H9 (cell line): ENCODE results near the gene GSTM1. TPM values are rescaled to one million over a fixed set of nuclear protein-coding genes. Genes with fewer than 3 reads are reported as not detected.
"Not testable (repeated sequence)": the region's sequence is repeated elsewhere in the genome, so short reads cannot be mapped to it uniquely, and the experiment has no call there.

Experiments
- DNase-seq: peaks from one replicate; pipeline ENCODE4 v3.0.0-alpha.2; 2017
- H2AFZ ChIP-seq: one replicate; pipeline ENCODE4 v1.6.1; 2013; ENCODE audit warnings: mild to moderate bottlenecking, low read length, control low read depth, moderate library complexity
- H2AK5ac ChIP-seq: 2 replicates; pipeline ENCODE4 v1.6.1; 2013; ENCODE audit warnings: low read length, control low read depth, mixed read lengths; ENCODE audit not compliant: insufficient read length
- H2BK120ac ChIP-seq: one replicate; pipeline ENCODE4 v1.6.1; 2013; ENCODE audit warnings: low read depth, mild to moderate bottlenecking, low read length, control low read depth, inconsistent platforms; ENCODE audit not compliant: poor library complexity, severe bottlenecking
- H2BK12ac ChIP-seq: 2 replicates; pipeline ENCODE4 v1.6.1; 2013; ENCODE audit warnings: low read length, control low read depth, mixed read lengths, low read depth; ENCODE audit not compliant: insufficient read length
- H2BK15ac ChIP-seq: 2 replicates; pipeline ENCODE4 v1.6.1; 2013; ENCODE audit warnings: low read depth, low read length, control low read depth
- H2BK20ac ChIP-seq: one replicate; pipeline ENCODE4 v1.6.1; 2013; ENCODE audit warnings: low read depth, mild to moderate bottlenecking, low read length, control low read depth, inconsistent platforms; ENCODE audit not compliant: poor library complexity, severe bottlenecking
- H2BK5ac ChIP-seq: 2 replicates; pipeline ENCODE4 v1.6.1; 2013; ENCODE audit warnings: low read length, control low read depth, mixed read lengths; ENCODE audit not compliant: insufficient read length
- H3K14ac ChIP-seq: 2 replicates; pipeline ENCODE4 v1.6.1; 2013; ENCODE audit warnings: low read length, control low read depth; ENCODE audit not compliant: insufficient read depth
- H3K18ac ChIP-seq: 2 replicates; pipeline ENCODE4 v1.6.1; 2013; ENCODE audit warnings: low read depth, mild to moderate bottlenecking, mixed read lengths, low read length, control low read depth; ENCODE audit not compliant: insufficient read length
- H3K23ac ChIP-seq: 2 replicates; pipeline ENCODE4 v1.6.1; 2013; ENCODE audit warnings: low read length, control low read depth, mixed read lengths, low read depth; ENCODE audit not compliant: insufficient read length
- H3K23me2 ChIP-seq: 2 replicates; pipeline ENCODE4 v1.6.1; 2013; ENCODE audit warnings: low read depth, mild to moderate bottlenecking, mixed read lengths, low read length, control low read depth; ENCODE audit not compliant: insufficient read length, poor library complexity, severe bottlenecking
- H3K27ac ChIP-seq: 2 replicates; pipeline ENCODE4 v1.5.1; 2013; ENCODE audit warnings: low read length, control low read depth, mixed read lengths, low read depth; ENCODE audit not compliant: insufficient read length
- H3K27me3 ChIP-seq: 2 replicates; pipeline ENCODE4 v1.6.1; 2013; ENCODE audit warnings: low read length, control low read depth, inconsistent platforms; ENCODE audit not compliant: insufficient read depth
- H3K4ac ChIP-seq: 2 replicates; pipeline ENCODE4 v1.6.1; 2013; ENCODE audit warnings: low read depth, mild to moderate bottlenecking, control low read depth, inconsistent platforms, low read length, moderate library complexity
- H3K4me1 ChIP-seq: 2 replicates; pipeline ENCODE4 v1.6.1; 2013; ENCODE audit warnings: low read length, control low read depth, inconsistent platforms; ENCODE audit not compliant: insufficient read depth
- H3K4me2 ChIP-seq: 2 replicates; pipeline ENCODE4 v1.6.1; 2013; ENCODE audit warnings: low read length, control low read depth, mixed read lengths; ENCODE audit not compliant: insufficient read length, insufficient read depth
- H3K56ac ChIP-seq: 2 replicates; pipeline ENCODE4 v1.6.1; 2013; ENCODE audit warnings: low read depth, mild to moderate bottlenecking, mixed read lengths, low read length, control low read depth; ENCODE audit not compliant: insufficient read length
- H3K79me1 ChIP-seq: 2 replicates; pipeline ENCODE4 v1.6.1; 2013; ENCODE audit warnings: low read depth, mild to moderate bottlenecking, moderate library complexity, low read length, control low read depth, inconsistent platforms; ENCODE audit not compliant: insufficient read depth, poor library complexity, severe bottlenecking
- H3K79me2 ChIP-seq: 2 replicates; pipeline ENCODE4 v1.6.1; 2013; ENCODE audit warnings: low read length, control low read depth, inconsistent platforms; ENCODE audit not compliant: insufficient read depth
- H3K9ac ChIP-seq: 2 replicates; pipeline ENCODE4 v1.6.1; 2013; ENCODE audit warnings: low read length, control low read depth, mixed read lengths; ENCODE audit not compliant: insufficient read length; ENCODE audit errors: extremely low read depth
- H3K9me3 ChIP-seq: one replicate; pipeline ENCODE4 v1.6.1; 2013; ENCODE audit warnings: low read depth, low read length, inconsistent platforms; ENCODE audit not compliant: control insufficient read depth
- H3T11ph ChIP-seq: one replicate; pipeline ENCODE4 v1.6.1; 2013; ENCODE audit warnings: mild to moderate bottlenecking, low read length, control low read depth, inconsistent platforms
- H4K20me1 ChIP-seq: one replicate; pipeline ENCODE4 v1.6.1; 2013; ENCODE audit not compliant: control insufficient read depth, insufficient read length, insufficient read depth
- H4K5ac ChIP-seq: 2 replicates; pipeline ENCODE4 v1.6.1; 2013; ENCODE audit warnings: low read depth, mild to moderate bottlenecking, mixed read lengths, low read length, control low read depth; ENCODE audit not compliant: insufficient read length
- H4K8ac ChIP-seq: replicated peaks from 2 replicates; pipeline ENCODE4 v1.6.1; 2013; ENCODE audit warnings: low read length, control low read depth, mixed read lengths, low read depth; ENCODE audit not compliant: insufficient read length
- H4K91ac ChIP-seq: 2 replicates; pipeline ENCODE4 v1.6.1; 2013; ENCODE audit warnings: low read depth, mild to moderate bottlenecking, moderate library complexity, mixed read lengths, low read length, control low read depth; ENCODE audit not compliant: insufficient read length
- H3K27ac Mint-ChIP-seq, 3 experiments: 2 replicates in 2 of 3; 3 replicates in 1 of 3; pipeline ENCODE4 v1.8.0; 2020 to 2021; ENCODE audit warnings: mixed read lengths in 3 of 3, mild to moderate bottlenecking in 1 of 3, moderate library complexity in 1 of 3
- H3K27me3 Mint-ChIP-seq: 2 replicates; pipeline ENCODE4 v1.8.0; 2021; ENCODE audit warnings: low read depth, mild to moderate bottlenecking, moderate library complexity, mixed read lengths
- H3K36me3 Mint-ChIP-seq, 3 experiments: 2 replicates in 2 of 3; 3 replicates in 1 of 3; pipeline ENCODE4 v1.8.0; 2020 to 2021; ENCODE audit warnings: low read depth in 3 of 3, mixed read lengths in 3 of 3; ENCODE audit not compliant: insufficient read depth in 1 of 3
- H3K4me1 Mint-ChIP-seq, 2 experiments: 2 replicates each; pipeline ENCODE4 v1.8.0; 2020; ENCODE audit warnings: mixed read lengths in 2 of 2
- H3K4me3 Mint-ChIP-seq, 2 experiments: 2 replicates in 1 of 2; 3 replicates in 1 of 2; pipeline ENCODE4 v1.8.0; 2020 to 2021; ENCODE audit warnings: mild to moderate bottlenecking in 2 of 2, mixed read lengths in 2 of 2, moderate library complexity in 1 of 2
- H3K9me3 Mint-ChIP-seq, 2 experiments: 2 replicates in 1 of 2; 3 replicates in 1 of 2; pipeline ENCODE4 v1.8.0; 2020; ENCODE audit warnings: mild to moderate bottlenecking in 2 of 2, mixed read lengths in 2 of 2, moderate library complexity in 1 of 2
- CTCF ChIP-seq: fragments of 200-600 bp; sonication (generic); conservative IDR thresholded peaks from 3 replicates; pipeline ENCODE4 v1.8.0; 2021; ENCODE audit warnings: antibody characterized with exemption, mild to moderate bottlenecking
- WGBS: extraction: QIAGEN DNeasy Blood & Tissue Kit; methylation state at CpG from one replicate; pipeline ENCODE4 v1.1.7; 2013; ENCODE audit warnings: missing lambda C conversion rate, low lambda C conversion rate, mixed read lengths; ENCODE audit not compliant: insufficient read length; ENCODE audit errors: extremely low coverage; 5-methylcytosine and 5-hydroxymethylcytosine counted together
- total RNA-seq: library from RNA; stranded (reverse); gene quantifications from 2 replicates; pipeline ENCODE4 v1.2.1, GENCODE V29; 2021

Gene GSTM1
- total RNA-seq, 1 experiment from 2014 or later = 19.5 TPM

GRCh38 chr1:109697066-109697465, 9.4 kb downstream of the GSTM1 start:
- no peaks in the 10 kb centered on the region for H3K27me3 Mint-ChIP-seq
- Histone ChIP-seq H2BK15ac (no peak overlapping the region), H2BK20ac (no peak overlapping the region), H2AK5ac (no peak overlapping the region), H3K56ac (no peak overlapping the region), H3T11ph (no peak overlapping the region), H2AFZ (no peak overlapping the region), H3K27ac (no peak overlapping the region), H3K79me1 (no peaks in the 10 kb centered on the region), H2BK120ac (no peak overlapping the region), H2BK12ac (no peak overlapping the region), H3K9ac (no peak overlapping the region), H3K18ac (no peak overlapping the region), H2BK5ac (no peak overlapping the region), H3K23ac (no peak overlapping the region), H4K20me1 (no peaks in the 10 kb centered on the region), H3K4me2 (no peak overlapping the region), H3K27me3 (no peaks in the 10 kb centered on the region), H4K91ac (no peak overlapping the region), H3K14ac (no peak overlapping the region), H3K9me3 (no peaks in the 10 kb centered on the region), H3K79me2 (no peaks in the 10 kb centered on the region), H3K23me2 (no peaks in the 10 kb centered on the region), H3K4me1 (no peaks in the 10 kb centered on the region), H3K4ac (no peak overlapping the region), H4K5ac (no peak overlapping the region), H4K8ac (no peak overlapping the region)
- H3K4me3 Mint-ChIP-seq = no peak overlapping the region
- H3K4me1 Mint-ChIP-seq = 0 out of 4 replicates have a peak, but pooled peaks cover 0 to 4% of the 10 kb centered on the region in 2 experiments
- no peaks in the 10 kb centered on the region for H3K36me3 Mint-ChIP-seq
- no peak for TF ChIP-seq CTCF
- no peak for DNase-seq
- no peak overlapping the region for H3K27ac Mint-ChIP-seq
- no peaks in the 10 kb centered on the region for H3K9me3 Mint-ChIP-seq
- WGBS = no CpG with 5 or more reads among the region's 4 CpGs

GRCh38 chr1:109697861-109698260, 10.2 kb downstream of the GSTM1 start:
- not testable (repeated sequence) for H3K27me3 Mint-ChIP-seq, H3K79me1 ChIP-seq, H3K9ac ChIP-seq, H4K8ac ChIP-seq, H4K5ac ChIP-seq, H3K4me3 Mint-ChIP-seq, H3K79me2 ChIP-seq, H2BK120ac ChIP-seq, H3K23ac ChIP-seq, DNase-seq, H2AFZ ChIP-seq, H3K27ac Mint-ChIP-seq, H4K20me1 ChIP-seq, H2BK15ac ChIP-seq, H2BK5ac ChIP-seq, H3K36me3 Mint-ChIP-seq, H3K4me1 ChIP-seq, H3K4me1 Mint-ChIP-seq, H3K9me3 Mint-ChIP-seq, H3K18ac ChIP-seq, H3K27me3 ChIP-seq, H3T11ph ChIP-seq, H3K27ac ChIP-seq, H3K4ac ChIP-seq, H2BK20ac ChIP-seq, H3K23me2 ChIP-seq, H3K56ac ChIP-seq, H3K4me2 ChIP-seq, H3K14ac ChIP-seq, H3K9me3 ChIP-seq, H4K91ac ChIP-seq, H2AK5ac ChIP-seq, H2BK12ac ChIP-seq
- WGBS = no CpG with 5 or more reads among the region's 4 CpGs
